Stimulated activated CD8-positive, alpha-beta memory T cell treated with anti-CD3 and anti-CD28 coated beads, Interleukin-2, amount 100 ng/mL, for 48 hours (primary cell): ENCODE data around the gene ISLR2.

Experiments
- DNase-seq, 2 donors: peaks; one replicate each; pipeline ENCODE4 v3.0.0-alpha.2; 2020; ENCODE audit warnings: low read depth in 2 of 2

The ISLR2 gene

GRCh38 chr15:74128785-74129585 is 1.4 kb upstream of the ISLR2 start:
- DNase-seq, result no peak

GRCh38 chr15:74129586-74130154 is 716 bp upstream of the ISLR2 start:
- no peak for DNase-seq

- no peak for DNase-seq
Observed at GRCh38 chr15:74130849-74131627, 652 bp downstream of the ISLR2 start.

- DNase-seq, result no peak
Observed at GRCh38 chr15:74131628-74132413, 1.4 kb downstream of the ISLR2 start.

GRCh38 chr15:74132681-74133651 is 2.6 kb downstream of the ISLR2 start:
- DNase-seq, result no peak

- DNase-seq, result no peak
Observed at GRCh38 chr15:74133694-74134386, 3.5 kb downstream of the ISLR2 start.

- DNase-seq, result no peak
Observed at GRCh38 chr15:74134387-74135027, 4.1 kb downstream of the ISLR2 start.

GRCh38 chr15:74135041-74135565 is 4.7 kb downstream of the ISLR2 start:
- no peak for DNase-seq

- no peak for DNase-seq
Observed at GRCh38 chr15:74136540-74136813, 6.1 kb downstream of the ISLR2 start.

- no peak for DNase-seq
Observed at GRCh38 chr15:74136814-74137536, 6.6 kb downstream of the ISLR2 start.

GRCh38 chr15:74137537-74137894 is 7.1 kb downstream of the ISLR2 start:
- no peak for DNase-seq

GRCh38 chr15:74138642-74139041 is 8.3 kb downstream of the ISLR2 start:
- no peak for DNase-seq

GRCh38 chr15:74141591-74141990 is 11.2 kb downstream of the ISLR2 start:
- no peak for DNase-seq

GRCh38 chr15:74144153-74144775 is 13.9 kb downstream of the ISLR2 start:
- DNase-seq, result no peak

- DNase-seq, result no peak
Observed at GRCh38 chr15:74146277-74146800, 16.0 kb downstream of the ISLR2 start.

GRCh38 chr15:74147051-74147450 is 16.7 kb downstream of the ISLR2 start:
- DNase-seq, result no peak

GRCh38 chr15:74155766-74156417 is 25.5 kb downstream of the ISLR2 start:
- no peak for DNase-seq
